IPS-18a (cell line): ENCODE measurements around the gene CD36.

Experiments
- H3K27ac ChIP-seq: one replicate; pipeline ENCODE4 v1.5.1; 2013; ENCODE audit warnings: low read length
- H3K27me3 ChIP-seq: one replicate; pipeline ENCODE4 v1.6.1; 2013; ENCODE audit warnings: mild to moderate bottlenecking, low read length; ENCODE audit not compliant: control insufficient read depth, insufficient read depth
- H3K36me3 ChIP-seq: one replicate; pipeline ENCODE4 v1.6.1; 2013; ENCODE audit warnings: low read depth, low read length; ENCODE audit not compliant: control insufficient read depth
- H3K4me1 ChIP-seq: one replicate; pipeline ENCODE4 v1.6.1; 2013; ENCODE audit warnings: low read depth, low read length; ENCODE audit not compliant: control insufficient read depth
- H3K4me3 ChIP-seq: one replicate; pipeline ENCODE4 v1.5.1; 2013; ENCODE audit warnings: low read length
- H3K9ac ChIP-seq: one replicate; pipeline ENCODE4 v1.6.1; 2013; ENCODE audit warnings: mild to moderate bottlenecking, low read length, moderate library complexity
- H3K9me3 ChIP-seq: one replicate; pipeline ENCODE4 v1.6.1; 2013; ENCODE audit warnings: low read depth, low read length; ENCODE audit not compliant: control insufficient read depth

Gene CD36

GRCh38 chr7:80641548-80641947, 3.1 kb downstream of the CD36 start:
- Histone ChIP-seq H3K9ac (no peak overlapping the region), H3K36me3 (no peaks in the 10 kb centered on the region), H3K9me3 (no peaks in the 10 kb centered on the region), H3K27ac (no peak overlapping the region), H3K4me3 (no peak overlapping the region), H3K27me3 (no peaks in the 10 kb centered on the region), H3K4me1 (peaks cover 3% of the 10 kb centered on the region)

DNA sequence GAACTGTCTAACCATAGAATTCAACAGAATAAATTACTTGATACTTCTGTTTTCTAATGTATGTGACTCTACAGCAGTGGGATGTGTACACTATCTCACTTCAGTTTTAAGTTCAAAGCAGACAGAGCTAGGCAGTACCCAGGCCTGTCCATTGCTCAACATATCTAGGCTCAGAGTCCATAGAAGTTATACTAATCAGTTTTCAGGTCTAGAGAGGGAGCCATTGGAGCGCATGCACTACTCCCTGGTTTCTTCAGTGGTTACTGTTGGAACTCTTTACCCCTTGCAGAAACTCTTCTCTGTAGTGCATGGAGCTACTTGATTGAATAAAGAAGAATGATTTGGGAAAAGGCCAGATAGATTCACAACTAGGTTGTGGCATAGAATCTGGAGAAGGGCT, 4.4 kb downstream of the CD36 start:
- Histone ChIP-seq H3K27me3 (no peaks in the 10 kb centered on the region), H3K9ac (no peak overlapping the region), H3K27ac (no peak overlapping the region), H3K4me1 (peaks cover 3% of the 10 kb centered on the region), H3K36me3 (no peaks in the 10 kb centered on the region), H3K4me3 (no peak overlapping the region), H3K9me3 (no peaks in the 10 kb centered on the region)

- Histone ChIP-seq H3K27ac (no peak overlapping the region), H3K9ac (no peak overlapping the region), H3K4me1 (peaks cover 1% of the 10 kb centered on the region), H3K4me3 (no peak overlapping the region), H3K36me3 (no peaks in the 10 kb centered on the region), H3K27me3 (no peaks in the 10 kb centered on the region), H3K9me3 (no peaks in the 10 kb centered on the region)
These were observed 5.0 kb downstream of the CD36 start for GRCh38 chr7:80643336-80643915.

DNA sequence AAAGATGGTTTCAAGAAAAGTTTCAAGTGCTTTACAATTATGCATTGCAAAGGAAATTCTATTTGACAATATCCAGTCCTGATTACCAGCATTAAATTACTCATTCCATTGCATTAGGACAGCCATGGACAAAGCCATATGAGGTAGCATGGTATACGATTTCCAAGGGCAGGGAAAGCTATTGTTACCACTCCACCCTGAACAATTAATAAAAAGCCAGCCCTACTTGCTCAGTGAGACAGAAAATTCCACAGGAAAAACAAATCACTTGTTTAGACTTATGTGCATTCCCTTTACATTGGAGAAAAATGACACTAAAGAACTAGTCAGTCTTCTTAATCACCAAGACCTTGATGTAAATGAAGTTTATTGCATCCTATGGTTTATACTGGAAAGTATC, 5.6 kb downstream of the CD36 start:
- no peaks in the 10 kb centered on the region for H3K27me3 ChIP-seq
- no peaks in the 10 kb centered on the region for H3K4me1 ChIP-seq
- no peak overlapping the region for H3K9ac ChIP-seq
- no peak overlapping the region for H3K27ac ChIP-seq
- H3K36me3 ChIP-seq: no peaks in the 10 kb centered on the region
- H3K4me3 ChIP-seq: no peak overlapping the region
- no peaks in the 10 kb centered on the region for H3K9me3 ChIP-seq

GRCh38 chr7:80646083-80646865, 7.8 kb downstream of the CD36 start:
- no peaks in the 10 kb centered on the region for H3K27me3 ChIP-seq
- H3K27ac ChIP-seq: no peak overlapping the region
- no peaks in the 10 kb centered on the region for H3K36me3 ChIP-seq
- no peak overlapping the region for H3K4me3 ChIP-seq
- no peaks in the 10 kb centered on the region for H3K4me1 ChIP-seq
- H3K9me3 ChIP-seq: no peaks in the 10 kb centered on the region
- H3K9ac ChIP-seq: no peak overlapping the region

DNA sequence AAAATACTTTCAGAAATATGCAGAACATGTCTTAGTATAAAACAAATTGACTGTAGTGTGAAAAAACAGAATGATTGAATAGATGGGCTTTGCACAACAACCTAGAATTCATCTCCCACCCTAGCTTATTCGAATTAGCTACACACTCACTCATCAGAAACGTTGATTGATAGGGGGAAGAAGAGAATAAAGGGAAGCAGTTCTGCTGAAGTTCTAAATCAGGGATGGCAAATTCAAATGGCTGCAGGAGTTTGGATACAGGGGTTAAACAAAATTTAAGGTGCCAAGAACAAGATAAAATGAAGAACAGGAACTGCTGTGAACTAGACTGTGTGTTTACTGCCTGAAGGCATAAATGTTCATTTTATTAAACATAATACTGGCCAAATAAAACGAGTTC, 9.0 kb downstream of the CD36 start:
- Histone ChIP-seq H3K4me3 (no peak overlapping the region), H3K9me3 (no peaks in the 10 kb centered on the region), H3K9ac (no peak overlapping the region), H3K36me3 (no peaks in the 10 kb centered on the region), H3K27ac (no peak overlapping the region), H3K27me3 (no peaks in the 10 kb centered on the region), H3K4me1 (no peaks in the 10 kb centered on the region)

GRCh38 chr7:80648031-80648600, 9.7 kb downstream of the CD36 start:
- Histone ChIP-seq H3K9me3 (no peaks in the 10 kb centered on the region), H3K27me3 (no peaks in the 10 kb centered on the region), H3K9ac (no peak overlapping the region), H3K36me3 (no peaks in the 10 kb centered on the region), H3K4me3 (no peak overlapping the region), H3K4me1 (no peaks in the 10 kb centered on the region), H3K27ac (no peak overlapping the region)

- Histone ChIP-seq H3K4me1 (no peaks in the 10 kb centered on the region), H3K36me3 (no peaks in the 10 kb centered on the region), H3K9ac (no peak overlapping the region), H3K4me3 (no peak overlapping the region), H3K9me3 (no peaks in the 10 kb centered on the region), H3K27ac (no peak overlapping the region), H3K27me3 (no peaks in the 10 kb centered on the region)
These were observed 10.6 kb downstream of the CD36 start for GRCh38 chr7:80649011-80649410.

GRCh38 chr7:80650030-80650429, 11.6 kb downstream of the CD36 start:
- Histone ChIP-seq H3K4me3 (no peak overlapping the region), H3K4me1 (no peaks in the 10 kb centered on the region), H3K36me3 (no peaks in the 10 kb centered on the region), H3K9me3 (no peaks in the 10 kb centered on the region), H3K27ac (no peak overlapping the region), H3K27me3 (no peaks in the 10 kb centered on the region), H3K9ac (no peak overlapping the region)

- no peaks in the 10 kb centered on the region for H3K9me3 ChIP-seq
- H3K36me3 ChIP-seq: no peaks in the 10 kb centered on the region
- H3K4me3 ChIP-seq: no peak overlapping the region
- H3K4me1 ChIP-seq: no peaks in the 10 kb centered on the region
- H3K27ac ChIP-seq: no peak overlapping the region
- H3K27me3 ChIP-seq: no peaks in the 10 kb centered on the region
- H3K9ac ChIP-seq: no peak overlapping the region
These were observed 13.0 kb downstream of the CD36 start for GRCh38 chr7:80651471-80651870.

DNA sequence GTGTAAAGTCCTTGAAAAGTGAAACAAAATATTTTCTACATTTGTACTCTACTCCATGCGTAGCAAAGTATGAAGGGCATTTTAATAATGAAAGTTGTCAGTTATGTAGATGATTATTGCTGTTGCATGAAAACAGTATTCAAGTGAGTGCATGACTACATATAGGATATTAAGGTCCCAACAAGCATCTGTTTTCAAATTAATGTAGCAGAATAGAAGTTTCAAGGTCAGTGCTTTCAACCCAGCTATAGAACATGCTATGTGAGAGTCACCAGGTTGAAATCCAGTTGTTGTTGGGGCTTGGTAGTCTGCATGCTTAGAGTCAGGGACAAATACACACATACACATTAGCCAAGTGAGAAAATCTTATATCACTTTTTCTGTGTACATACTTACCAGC, 14.8 kb downstream of the CD36 start:
- no peak overlapping the region for H3K27ac ChIP-seq
- H3K9ac ChIP-seq: no peak overlapping the region
- no peaks in the 10 kb centered on the region for H3K4me1 ChIP-seq
- H3K36me3 ChIP-seq: no peaks in the 10 kb centered on the region
- no peaks in the 10 kb centered on the region for H3K27me3 ChIP-seq
- H3K9me3 ChIP-seq: no peaks in the 10 kb centered on the region
- no peak overlapping the region for H3K4me3 ChIP-seq

DNA sequence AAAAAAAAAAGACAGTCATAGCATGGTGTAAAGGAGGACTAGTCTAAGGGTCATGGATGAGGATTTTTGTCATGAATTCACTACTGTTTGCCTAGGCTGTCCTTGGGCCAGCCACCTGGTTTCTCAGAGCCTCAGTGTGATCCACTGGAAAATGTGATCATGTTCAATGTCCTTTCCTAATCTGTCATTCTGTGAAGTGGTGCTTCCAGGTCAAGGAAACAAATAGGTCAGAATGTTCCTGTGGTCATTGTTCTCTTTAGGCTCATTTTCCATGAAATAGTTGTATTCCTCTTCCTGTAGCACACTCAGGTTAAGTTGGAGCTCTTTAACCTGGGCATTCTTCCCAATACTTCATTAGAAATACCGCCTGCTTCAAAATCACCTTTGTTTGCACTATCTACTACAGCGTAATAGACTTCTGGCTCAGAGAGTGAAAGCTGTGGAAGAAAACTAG, 16.5 kb downstream of the CD36 start:
- Histone ChIP-seq H3K9ac (no peak overlapping the region), H3K36me3 (no peaks in the 10 kb centered on the region), H3K27me3 (no peaks in the 10 kb centered on the region), H3K27ac (no peak overlapping the region), H3K4me3 (no peak overlapping the region), H3K9me3 (no peaks in the 10 kb centered on the region), H3K4me1 (no peaks in the 10 kb centered on the region)
